HEK293 (cell line): ENCODE measurements around the gene BRI3.

ENCODE experiments used
- KLF16 ChIP-seq: fragments of 450-650 bp; formaldehyde crosslinking; IDR thresholded peaks from 2 replicates; pipeline ENCODE4 v1.5.1; 2017; ENCODE audit warnings: missing biosample characterization, missing genetic modification characterization
- REPIN1 ChIP-seq: fragments of 450-650 bp; formaldehyde crosslinking; IDR thresholded peaks from 2 replicates; pipeline ENCODE4 v1.5.1; 2017; ENCODE audit warnings: missing biosample characterization, missing genetic modification characterization, low read depth
- SETDB1 ChIP-seq: IDR thresholded peaks from one replicate; pipeline ENCODE4 v1.6.1; 2017; ENCODE audit warnings: mild to moderate bottlenecking, low read length, moderate library complexity, mixed read lengths; ENCODE audit not compliant: insufficient read length
- TRIM28 ChIP-seq: IDR thresholded peaks from 2 replicates; pipeline ENCODE4 v1.6.1; 2011; ENCODE audit warnings: low read length, control low read depth, borderline replicate concordance
- ZFP69B ChIP-seq: fragments of 450-650 bp; formaldehyde crosslinking; IDR thresholded peaks from 2 replicates; pipeline ENCODE4 v1.5.1; 2016; ENCODE audit warnings: missing biosample characterization, missing genetic modification characterization
- ZNF19 ChIP-seq: fragments of 450-650 bp; formaldehyde crosslinking; IDR thresholded peaks from 2 replicates; pipeline ENCODE4; 2016; ENCODE audit warnings: missing biosample characterization, missing genetic modification characterization, low read depth
- ZNF202 ChIP-seq: fragments of 450-650 bp; formaldehyde crosslinking; IDR thresholded peaks from 2 replicates; pipeline ENCODE4 v1.5.1; 2016; ENCODE audit warnings: missing biosample characterization, missing genetic modification characterization, borderline replicate concordance
- ZNF214 ChIP-seq: fragments of 450-650 bp; formaldehyde crosslinking; IDR thresholded peaks from 2 replicates; pipeline ENCODE4 v1.5.1; 2017; ENCODE audit warnings: missing biosample characterization, mild to moderate bottlenecking, missing genetic modification characterization, borderline replicate concordance
- ZNF23 ChIP-seq: fragments of 450-650 bp; formaldehyde crosslinking; IDR thresholded peaks from 2 replicates; pipeline ENCODE4 v1.5.1; 2016; ENCODE audit warnings: missing biosample characterization, missing genetic modification characterization, borderline replicate concordance
- ZNF354C ChIP-seq: fragments of 450-650 bp; formaldehyde crosslinking; IDR thresholded peaks from 2 replicates; pipeline ENCODE4 v1.5.1; 2016; ENCODE audit warnings: missing biosample characterization, missing genetic modification characterization, low read depth, borderline replicate concordance
- ZNF416 ChIP-seq: fragments of 450-650 bp; formaldehyde crosslinking; IDR thresholded peaks from 2 replicates; pipeline ENCODE4 v1.5.1; 2016; ENCODE audit warnings: missing biosample characterization, missing genetic modification characterization
- ZNF555 ChIP-seq: fragments of 450-650 bp; formaldehyde crosslinking; conservative IDR thresholded peaks from 2 replicates; pipeline ENCODE4 v1.5.1; 2017; ENCODE audit warnings: missing biosample characterization, mild to moderate bottlenecking, missing genetic modification characterization, inconsistent platforms
- ZNF596 ChIP-seq: fragments of 450-650 bp; IDR thresholded peaks from 2 replicates; pipeline ENCODE4 v1.5.0; 2018; ENCODE audit warnings: missing biosample characterization, mild to moderate bottlenecking, missing genetic modification characterization, moderate library complexity
- ZNF76 ChIP-seq: fragments of 450-650 bp; formaldehyde crosslinking; IDR thresholded peaks from 2 replicates; pipeline ENCODE4; 2016; ENCODE audit warnings: low read depth, missing biosample characterization, missing genetic modification characterization, borderline replicate concordance
- TF ChIP-seq, protein P1 (sequence below): fragments of 450-650 bp; formaldehyde crosslinking; IDR thresholded peaks from 2 replicates; pipeline ENCODE4 v1.5.1; 2017; ENCODE audit warnings: missing biosample characterization, mild to moderate bottlenecking, missing genetic modification characterization, moderate library complexity
- TF ChIP-seq, protein P2 (sequence below): fragments of 450-650 bp; formaldehyde crosslinking; IDR thresholded peaks from 2 replicates; pipeline ENCODE4 v1.5.1; 2017; ENCODE audit warnings: missing biosample characterization, missing genetic modification characterization
- TF ChIP-seq, protein P3 (sequence below): fragments of 450-650 bp; formaldehyde crosslinking; IDR thresholded peaks from 2 replicates; pipeline ENCODE4 v1.5.1; 2017; ENCODE audit warnings: missing biosample characterization, missing genetic modification characterization
- TF ChIP-seq, protein P4 (sequence below): fragments of 450-650 bp; formaldehyde crosslinking; IDR thresholded peaks from 2 replicates; pipeline ENCODE4 v1.5.1; 2017; ENCODE audit warnings: missing biosample characterization, missing genetic modification characterization
- TF ChIP-seq, protein P5 (sequence below): fragments of 450-650 bp; formaldehyde crosslinking; IDR thresholded peaks from 2 replicates; pipeline ENCODE4 v1.5.0; 2017; ENCODE audit warnings: missing biosample characterization, missing genetic modification characterization, borderline replicate concordance
- TF ChIP-seq, protein P6 (sequence below): fragments of 450-650 bp; formaldehyde crosslinking; IDR thresholded peaks from 2 replicates; pipeline ENCODE4 v1.5.1; 2016; ENCODE audit warnings: missing biosample characterization, missing genetic modification characterization
- TF ChIP-seq, protein P7 (sequence below): sonication (generic); formaldehyde crosslinking; IDR thresholded peaks from 2 replicates; pipeline ENCODE4 v1.8.1; 2022; ENCODE audit warnings: mild to moderate bottlenecking, moderate library complexity, missing genetic modification reagents

The BRI3 gene

DNA sequence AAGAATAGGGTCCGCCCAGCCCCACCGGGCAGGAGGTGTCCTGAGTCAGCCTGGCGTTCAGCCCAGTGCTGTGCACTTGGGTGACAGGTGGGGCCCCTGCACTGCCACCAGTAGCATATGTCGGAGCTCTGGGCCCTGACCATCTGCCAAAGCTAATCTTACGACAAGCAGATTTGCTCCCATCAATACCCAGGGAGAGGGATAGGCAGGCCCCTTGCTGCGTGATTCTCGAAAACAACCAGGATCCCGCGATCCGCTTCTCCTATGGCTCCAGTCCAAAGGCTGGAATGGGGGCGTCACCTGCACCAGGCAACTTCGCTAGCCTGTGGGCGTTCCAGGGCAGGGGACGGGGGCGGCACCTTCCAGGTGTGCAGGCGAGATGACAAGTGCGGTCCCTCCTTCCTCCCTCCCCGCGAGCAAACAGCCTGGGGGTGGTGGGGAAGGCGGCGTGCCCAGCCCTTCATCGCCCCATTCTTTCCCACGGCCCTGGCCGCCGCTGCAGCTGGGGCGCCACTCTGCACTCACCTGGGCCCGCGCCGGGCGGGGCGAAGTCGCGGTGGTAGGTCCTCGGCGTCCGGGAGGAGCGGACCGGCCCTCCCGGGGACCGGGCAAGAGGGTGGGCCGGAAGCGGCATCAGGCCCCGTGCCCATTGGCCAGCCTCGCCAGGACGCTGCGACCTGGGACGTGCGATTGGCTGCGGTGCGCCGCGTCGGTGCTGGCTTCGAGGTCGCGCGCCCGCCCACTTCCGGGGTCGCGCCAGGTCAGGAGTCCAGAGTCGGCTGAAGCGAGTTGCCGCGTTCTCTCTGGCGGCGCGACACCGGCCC lies 29.7 kb upstream of the BRI3 start, which contains the start of gene TECPR1 (continued):
- TF ChIP-seq, protein P1, sequence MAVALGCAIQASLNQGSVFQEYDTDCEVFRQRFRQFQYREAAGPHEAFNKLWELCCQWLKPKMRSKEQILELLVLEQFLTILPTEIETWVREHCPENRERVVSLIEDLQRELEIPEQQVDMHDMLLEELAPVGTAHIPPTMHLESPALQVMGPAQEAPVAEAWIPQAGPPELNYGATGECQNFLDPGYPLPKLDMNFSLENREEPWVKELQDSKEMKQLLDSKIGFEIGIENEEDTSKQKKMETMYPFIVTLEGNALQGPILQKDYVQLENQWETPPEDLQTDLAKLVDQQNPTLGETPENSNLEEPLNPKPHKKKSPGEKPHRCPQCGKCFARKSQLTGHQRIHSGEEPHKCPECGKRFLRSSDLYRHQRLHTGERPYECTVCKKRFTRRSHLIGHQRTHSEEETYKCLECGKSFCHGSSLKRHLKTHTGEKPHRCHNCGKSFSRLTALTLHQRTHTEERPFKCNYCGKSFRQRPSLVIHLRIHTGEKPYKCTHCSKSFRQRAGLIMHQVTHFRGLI (tag by site-specific recombination) = peak; percentile 12; the same call in 1 of the 2 replicates
- TF ChIP-seq, protein P2, sequence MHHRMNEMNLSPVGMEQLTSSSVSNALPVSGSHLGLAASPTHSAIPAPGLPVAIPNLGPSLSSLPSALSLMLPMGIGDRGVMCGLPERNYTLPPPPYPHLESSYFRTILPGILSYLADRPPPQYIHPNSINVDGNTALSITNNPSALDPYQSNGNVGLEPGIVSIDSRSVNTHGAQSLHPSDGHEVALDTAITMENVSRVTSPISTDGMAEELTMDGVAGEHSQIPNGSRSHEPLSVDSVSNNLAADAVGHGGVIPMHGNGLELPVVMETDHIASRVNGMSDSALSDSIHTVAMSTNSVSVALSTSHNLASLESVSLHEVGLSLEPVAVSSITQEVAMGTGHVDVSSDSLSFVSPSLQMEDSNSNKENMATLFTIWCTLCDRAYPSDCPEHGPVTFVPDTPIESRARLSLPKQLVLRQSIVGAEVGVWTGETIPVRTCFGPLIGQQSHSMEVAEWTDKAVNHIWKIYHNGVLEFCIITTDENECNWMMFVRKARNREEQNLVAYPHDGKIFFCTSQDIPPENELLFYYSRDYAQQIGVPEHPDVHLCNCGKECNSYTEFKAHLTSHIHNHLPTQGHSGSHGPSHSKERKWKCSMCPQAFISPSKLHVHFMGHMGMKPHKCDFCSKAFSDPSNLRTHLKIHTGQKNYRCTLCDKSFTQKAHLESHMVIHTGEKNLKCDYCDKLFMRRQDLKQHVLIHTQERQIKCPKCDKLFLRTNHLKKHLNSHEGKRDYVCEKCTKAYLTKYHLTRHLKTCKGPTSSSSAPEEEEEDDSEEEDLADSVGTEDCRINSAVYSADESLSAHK (tag by site-specific recombination) = no peak
- TF ChIP-seq ZNF202 (tag by site-specific recombination) (no peak), KLF16 (peak; percentile 80), ZNF555 (tag by site-specific recombination) (no peak), ZFP69B (tag by site-specific recombination) (peak; percentile 87), ZNF416 (tag by site-specific recombination) (no peak), SETDB1 (no peak), REPIN1 (tag by site-specific recombination) (0 out of 2 replicates have a peak, but pooled peaks have one; percentile 32), TRIM28 (no peak), ZNF19 (tag by site-specific recombination) (no peak), ZNF354C (tag by site-specific recombination) (no peak), ZNF596 (tag by site-specific recombination) (no peak), ZNF76 (no peak; the same call in 1 of the 2 replicates), ZNF23 (no peak), ZNF214 (tag by site-specific recombination) (no peak)
- TF ChIP-seq, protein P3, sequence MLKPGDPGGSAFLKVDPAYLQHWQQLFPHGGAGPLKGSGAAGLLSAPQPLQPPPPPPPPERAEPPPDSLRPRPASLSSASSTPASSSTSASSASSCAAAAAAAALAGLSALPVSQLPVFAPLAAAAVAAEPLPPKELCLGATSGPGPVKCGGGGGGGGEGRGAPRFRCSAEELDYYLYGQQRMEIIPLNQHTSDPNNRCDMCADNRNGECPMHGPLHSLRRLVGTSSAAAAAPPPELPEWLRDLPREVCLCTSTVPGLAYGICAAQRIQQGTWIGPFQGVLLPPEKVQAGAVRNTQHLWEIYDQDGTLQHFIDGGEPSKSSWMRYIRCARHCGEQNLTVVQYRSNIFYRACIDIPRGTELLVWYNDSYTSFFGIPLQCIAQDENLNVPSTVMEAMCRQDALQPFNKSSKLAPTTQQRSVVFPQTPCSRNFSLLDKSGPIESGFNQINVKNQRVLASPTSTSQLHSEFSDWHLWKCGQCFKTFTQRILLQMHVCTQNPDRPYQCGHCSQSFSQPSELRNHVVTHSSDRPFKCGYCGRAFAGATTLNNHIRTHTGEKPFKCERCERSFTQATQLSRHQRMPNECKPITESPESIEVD (tag by site-specific recombination) = no peak
- TF ChIP-seq, protein P4, sequence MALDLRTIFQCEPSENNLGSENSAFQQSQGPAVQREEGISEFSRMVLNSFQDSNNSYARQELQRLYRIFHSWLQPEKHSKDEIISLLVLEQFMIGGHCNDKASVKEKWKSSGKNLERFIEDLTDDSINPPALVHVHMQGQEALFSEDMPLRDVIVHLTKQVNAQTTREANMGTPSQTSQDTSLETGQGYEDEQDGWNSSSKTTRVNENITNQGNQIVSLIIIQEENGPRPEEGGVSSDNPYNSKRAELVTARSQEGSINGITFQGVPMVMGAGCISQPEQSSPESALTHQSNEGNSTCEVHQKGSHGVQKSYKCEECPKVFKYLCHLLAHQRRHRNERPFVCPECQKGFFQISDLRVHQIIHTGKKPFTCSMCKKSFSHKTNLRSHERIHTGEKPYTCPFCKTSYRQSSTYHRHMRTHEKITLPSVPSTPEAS (tag by site-specific recombination) = no peak
- TF ChIP-seq, protein P5, sequence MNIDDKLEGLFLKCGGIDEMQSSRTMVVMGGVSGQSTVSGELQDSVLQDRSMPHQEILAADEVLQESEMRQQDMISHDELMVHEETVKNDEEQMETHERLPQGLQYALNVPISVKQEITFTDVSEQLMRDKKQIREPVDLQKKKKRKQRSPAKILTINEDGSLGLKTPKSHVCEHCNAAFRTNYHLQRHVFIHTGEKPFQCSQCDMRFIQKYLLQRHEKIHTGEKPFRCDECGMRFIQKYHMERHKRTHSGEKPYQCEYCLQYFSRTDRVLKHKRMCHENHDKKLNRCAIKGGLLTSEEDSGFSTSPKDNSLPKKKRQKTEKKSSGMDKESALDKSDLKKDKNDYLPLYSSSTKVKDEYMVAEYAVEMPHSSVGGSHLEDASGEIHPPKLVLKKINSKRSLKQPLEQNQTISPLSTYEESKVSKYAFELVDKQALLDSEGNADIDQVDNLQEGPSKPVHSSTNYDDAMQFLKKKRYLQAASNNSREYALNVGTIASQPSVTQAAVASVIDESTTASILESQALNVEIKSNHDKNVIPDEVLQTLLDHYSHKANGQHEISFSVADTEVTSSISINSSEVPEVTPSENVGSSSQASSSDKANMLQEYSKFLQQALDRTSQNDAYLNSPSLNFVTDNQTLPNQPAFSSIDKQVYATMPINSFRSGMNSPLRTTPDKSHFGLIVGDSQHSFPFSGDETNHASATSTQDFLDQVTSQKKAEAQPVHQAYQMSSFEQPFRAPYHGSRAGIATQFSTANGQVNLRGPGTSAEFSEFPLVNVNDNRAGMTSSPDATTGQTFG = no peak
- TF ChIP-seq, protein P6, sequence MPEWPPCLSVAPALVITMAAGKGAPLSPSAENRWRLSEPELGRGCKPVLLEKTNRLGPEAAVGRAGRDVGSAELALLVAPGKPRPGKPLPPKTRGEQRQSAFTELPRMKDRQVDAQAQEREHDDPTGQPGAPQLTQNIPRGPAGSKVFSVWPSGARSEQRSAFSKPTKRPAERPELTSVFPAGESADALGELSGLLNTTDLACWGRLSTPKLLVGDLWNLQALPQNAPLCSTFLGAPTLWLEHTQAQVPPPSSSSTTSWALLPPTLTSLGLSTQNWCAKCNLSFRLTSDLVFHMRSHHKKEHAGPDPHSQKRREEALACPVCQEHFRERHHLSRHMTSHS = no peak
- TF ChIP-seq, protein P7, sequence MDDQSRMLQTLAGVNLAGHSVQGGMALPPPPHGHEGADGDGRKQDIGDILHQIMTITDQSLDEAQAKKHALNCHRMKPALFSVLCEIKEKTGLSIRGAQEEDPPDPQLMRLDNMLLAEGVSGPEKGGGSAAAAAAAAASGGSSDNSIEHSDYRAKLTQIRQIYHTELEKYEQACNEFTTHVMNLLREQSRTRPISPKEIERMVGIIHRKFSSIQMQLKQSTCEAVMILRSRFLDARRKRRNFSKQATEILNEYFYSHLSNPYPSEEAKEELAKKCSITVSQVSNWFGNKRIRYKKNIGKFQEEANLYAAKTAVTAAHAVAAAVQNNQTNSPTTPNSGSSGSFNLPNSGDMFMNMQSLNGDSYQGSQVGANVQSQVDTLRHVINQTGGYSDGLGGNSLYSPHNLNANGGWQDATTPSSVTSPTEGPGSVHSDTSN (CRISPR knock-in tag) = peak; percentile 59; the same call in 1 of the 2 replicates
